NCI-H446 treated with DMSO at 0.1 percent for 48 hours (cell line): ENCODE measurements around the gene CDKN2B-AS1.

ENCODE experiments used
- DNase-seq: peaks from one replicate; lab custom pipeline; 2025; lab: John Stamatoyannopoulos, UW

Gene CDKN2B-AS1

DNA sequence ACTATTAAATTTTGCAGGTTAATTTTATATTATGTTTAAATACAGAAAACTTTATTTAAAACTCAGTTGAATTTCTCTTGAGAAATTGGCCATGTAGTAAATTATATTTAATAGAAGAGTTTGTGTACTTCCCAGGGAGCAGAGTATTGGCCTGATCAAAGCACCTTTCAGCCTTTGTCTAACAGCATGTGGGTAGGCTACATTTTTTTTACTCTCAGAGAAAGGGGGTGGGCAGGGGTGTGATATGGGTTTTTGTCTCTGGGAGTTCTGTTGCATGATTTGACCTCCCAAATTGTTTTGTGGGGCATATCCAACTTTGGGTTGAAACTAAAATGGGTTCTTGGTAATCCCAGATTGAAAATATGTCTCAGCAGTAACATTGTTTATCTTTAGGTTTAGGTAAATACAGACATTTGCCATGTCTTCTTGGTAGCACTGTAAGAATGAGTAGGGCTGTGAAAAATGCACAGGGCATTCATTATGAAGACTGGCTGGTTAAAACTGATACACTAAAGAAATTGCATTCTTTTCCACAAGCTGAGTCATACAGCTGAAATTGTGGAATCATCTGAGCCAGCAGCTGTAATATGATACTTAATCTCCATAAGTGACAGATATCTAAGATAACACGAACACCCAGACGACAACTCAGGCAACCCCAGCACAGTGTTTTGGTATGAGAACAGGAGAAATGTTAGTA lies 89.9 kb downstream of the CDKN2B-AS1 start:
- no peak for DNase-seq

- DNase-seq, result no peak
Measured at GRCh38 chr9:22088053-22088716, 93.6 kb downstream of the CDKN2B-AS1 start.

- DNase-seq, result no peak
Measured at GRCh38 chr9:22088717-22089061, 94.1 kb downstream of the CDKN2B-AS1 start.

DNA sequence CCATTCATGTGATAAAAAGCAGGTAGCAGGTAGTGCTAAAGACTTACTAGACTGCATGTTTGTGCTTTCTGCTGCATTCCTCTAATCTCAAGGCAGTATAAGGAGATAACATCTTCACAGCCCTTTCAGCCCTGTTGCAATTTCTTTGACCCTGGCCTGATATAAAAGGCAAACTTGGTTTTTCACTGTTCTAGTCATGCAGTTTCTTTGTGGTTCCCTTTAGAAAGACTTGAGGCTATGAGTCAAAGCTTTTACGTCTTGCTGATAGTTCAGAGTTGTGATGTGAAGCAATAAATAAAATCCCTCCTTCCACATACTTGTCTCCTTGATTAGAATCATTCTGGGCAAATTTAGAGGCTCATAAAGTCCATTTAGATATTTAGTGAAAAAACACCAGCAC lies 103.1 kb downstream of the CDKN2B-AS1 start:
- no peak for DNase-seq

GRCh38 chr9:22098643-22099332 lies 104.2 kb downstream of the CDKN2B-AS1 start:
- no peak for DNase-seq

- DNase-seq, result no peak
Measured at GRCh38 chr9:22100626-22101025, 106.0 kb downstream of the CDKN2B-AS1 start.

- DNase-seq, result no peak
Measured at GRCh38 chr9:22102146-22103053, 107.8 kb downstream of the CDKN2B-AS1 start.

- DNase-seq, result no peak
Measured at GRCh38 chr9:22103685-22104575, 109.3 kb downstream of the CDKN2B-AS1 start.

GRCh38 chr9:22105005-22105722 lies 110.6 kb downstream of the CDKN2B-AS1 start:
- DNase-seq, result no peak

DNA sequence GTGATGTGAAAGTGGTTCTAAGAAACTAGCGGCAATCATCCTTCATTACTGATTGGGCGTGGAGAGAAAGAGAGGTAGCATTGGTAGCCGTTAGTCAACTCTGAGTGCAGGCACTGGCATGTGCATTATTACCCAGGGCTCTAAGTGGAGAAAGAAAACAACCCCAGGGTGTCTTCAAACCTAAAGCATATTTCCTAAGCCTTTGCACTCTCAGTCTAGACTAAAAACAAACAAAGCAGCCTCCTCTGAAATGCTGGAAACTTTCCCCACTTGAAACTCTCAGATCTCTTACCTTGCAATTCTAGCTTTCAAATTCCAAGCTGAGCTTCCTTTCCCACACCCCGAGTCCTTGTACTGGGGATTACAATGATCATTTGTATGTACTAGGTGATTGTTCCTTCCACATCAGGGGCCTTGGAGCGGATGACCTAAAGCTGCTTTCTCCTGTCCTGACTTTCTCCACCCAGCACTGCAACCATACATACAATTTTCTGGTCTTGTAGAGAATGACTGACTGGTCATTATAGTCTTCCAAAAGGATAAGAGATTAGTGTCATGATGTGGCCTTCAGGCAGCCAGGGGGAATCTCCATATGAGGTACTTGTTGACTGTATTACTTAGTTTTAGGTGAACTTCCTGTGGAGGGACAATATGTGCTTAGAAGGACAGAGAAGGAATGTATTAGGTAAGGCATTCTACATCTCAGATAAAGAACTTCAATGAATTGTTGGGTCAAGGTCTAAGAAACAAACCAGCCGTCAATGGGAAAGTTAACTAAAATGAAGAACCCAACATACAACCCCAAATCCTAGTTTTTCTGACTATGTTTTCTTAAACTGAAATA lies 112.8 kb downstream of the CDKN2B-AS1 start:
- DNase-seq, result no peak

GRCh38 chr9:22108581-22109370 lies 114.2 kb downstream of the CDKN2B-AS1 start:
- DNase-seq, result no peak

- no peak for DNase-seq
Measured at GRCh38 chr9:22111176-22111953, 116.8 kb downstream of the CDKN2B-AS1 start.

GRCh38 chr9:22111954-22112247 lies 117.3 kb downstream of the CDKN2B-AS1 start:
- no peak for DNase-seq

GRCh38 chr9:22112870-22113821 lies 118.6 kb downstream of the CDKN2B-AS1 start:
- DNase-seq, result no peak

- no peak for DNase-seq
Measured at GRCh38 chr9:22114956-22115355, 120.4 kb downstream of the CDKN2B-AS1 start.

GRCh38 chr9:22116758-22117157 lies 122.2 kb downstream of the CDKN2B-AS1 start:
- DNase-seq, result no peak
